H9 (cell line): ENCODE data around the gene ADAMTS13. TPM values are rescaled to one million over a fixed set of nuclear protein-coding genes. Genes with fewer than 3 reads are reported as not detected.

ENCODE experiments used
- DNase-seq: peaks from one replicate; pipeline ENCODE4 v3.0.0-alpha.2; 2017
- H2AFZ ChIP-seq: one replicate; pipeline ENCODE4 v1.6.1; 2013; ENCODE audit warnings: mild to moderate bottlenecking, low read length, control low read depth, moderate library complexity
- H2AK5ac ChIP-seq: 2 replicates; pipeline ENCODE4 v1.6.1; 2013; ENCODE audit warnings: low read length, control low read depth, mixed read lengths; ENCODE audit not compliant: insufficient read length
- H2BK120ac ChIP-seq: one replicate; pipeline ENCODE4 v1.6.1; 2013; ENCODE audit warnings: low read depth, mild to moderate bottlenecking, low read length, control low read depth, inconsistent platforms; ENCODE audit not compliant: poor library complexity, severe bottlenecking
- H2BK12ac ChIP-seq: 2 replicates; pipeline ENCODE4 v1.6.1; 2013; ENCODE audit warnings: low read length, control low read depth, mixed read lengths, low read depth; ENCODE audit not compliant: insufficient read length
- H2BK15ac ChIP-seq: 2 replicates; pipeline ENCODE4 v1.6.1; 2013; ENCODE audit warnings: low read depth, low read length, control low read depth
- H2BK20ac ChIP-seq: one replicate; pipeline ENCODE4 v1.6.1; 2013; ENCODE audit warnings: low read depth, mild to moderate bottlenecking, low read length, control low read depth, inconsistent platforms; ENCODE audit not compliant: poor library complexity, severe bottlenecking
- H2BK5ac ChIP-seq: 2 replicates; pipeline ENCODE4 v1.6.1; 2013; ENCODE audit warnings: low read length, control low read depth, mixed read lengths; ENCODE audit not compliant: insufficient read length
- H3K14ac ChIP-seq: 2 replicates; pipeline ENCODE4 v1.6.1; 2013; ENCODE audit warnings: low read length, control low read depth; ENCODE audit not compliant: insufficient read depth
- H3K18ac ChIP-seq: 2 replicates; pipeline ENCODE4 v1.6.1; 2013; ENCODE audit warnings: low read depth, mild to moderate bottlenecking, mixed read lengths, low read length, control low read depth; ENCODE audit not compliant: insufficient read length
- H3K23ac ChIP-seq: 2 replicates; pipeline ENCODE4 v1.6.1; 2013; ENCODE audit warnings: low read length, control low read depth, mixed read lengths, low read depth; ENCODE audit not compliant: insufficient read length
- H3K23me2 ChIP-seq: 2 replicates; pipeline ENCODE4 v1.6.1; 2013; ENCODE audit warnings: low read depth, mild to moderate bottlenecking, mixed read lengths, low read length, control low read depth; ENCODE audit not compliant: insufficient read length, poor library complexity, severe bottlenecking
- H3K27ac ChIP-seq: 2 replicates; pipeline ENCODE4 v1.5.1; 2013; ENCODE audit warnings: low read length, control low read depth, mixed read lengths, low read depth; ENCODE audit not compliant: insufficient read length
- H3K27me3 ChIP-seq: 2 replicates; pipeline ENCODE4 v1.6.1; 2013; ENCODE audit warnings: low read length, control low read depth, inconsistent platforms; ENCODE audit not compliant: insufficient read depth
- H3K4ac ChIP-seq: 2 replicates; pipeline ENCODE4 v1.6.1; 2013; ENCODE audit warnings: low read depth, mild to moderate bottlenecking, control low read depth, inconsistent platforms, low read length, moderate library complexity
- H3K4me1 ChIP-seq: 2 replicates; pipeline ENCODE4 v1.6.1; 2013; ENCODE audit warnings: low read length, control low read depth, inconsistent platforms; ENCODE audit not compliant: insufficient read depth
- H3K4me2 ChIP-seq: 2 replicates; pipeline ENCODE4 v1.6.1; 2013; ENCODE audit warnings: low read length, control low read depth, mixed read lengths; ENCODE audit not compliant: insufficient read length, insufficient read depth
- H3K56ac ChIP-seq: 2 replicates; pipeline ENCODE4 v1.6.1; 2013; ENCODE audit warnings: low read depth, mild to moderate bottlenecking, mixed read lengths, low read length, control low read depth; ENCODE audit not compliant: insufficient read length
- H3K79me1 ChIP-seq: 2 replicates; pipeline ENCODE4 v1.6.1; 2013; ENCODE audit warnings: low read depth, mild to moderate bottlenecking, moderate library complexity, low read length, control low read depth, inconsistent platforms; ENCODE audit not compliant: insufficient read depth, poor library complexity, severe bottlenecking
- H3K79me2 ChIP-seq: 2 replicates; pipeline ENCODE4 v1.6.1; 2013; ENCODE audit warnings: low read length, control low read depth, inconsistent platforms; ENCODE audit not compliant: insufficient read depth
- H3K9ac ChIP-seq: 2 replicates; pipeline ENCODE4 v1.6.1; 2013; ENCODE audit warnings: low read length, control low read depth, mixed read lengths; ENCODE audit not compliant: insufficient read length; ENCODE audit errors: extremely low read depth
- H3K9me3 ChIP-seq: one replicate; pipeline ENCODE4 v1.6.1; 2013; ENCODE audit warnings: low read depth, low read length, inconsistent platforms; ENCODE audit not compliant: control insufficient read depth
- H3T11ph ChIP-seq: one replicate; pipeline ENCODE4 v1.6.1; 2013; ENCODE audit warnings: mild to moderate bottlenecking, low read length, control low read depth, inconsistent platforms
- H4K20me1 ChIP-seq: one replicate; pipeline ENCODE4 v1.6.1; 2013; ENCODE audit not compliant: control insufficient read depth, insufficient read length, insufficient read depth
- H4K5ac ChIP-seq: 2 replicates; pipeline ENCODE4 v1.6.1; 2013; ENCODE audit warnings: low read depth, mild to moderate bottlenecking, mixed read lengths, low read length, control low read depth; ENCODE audit not compliant: insufficient read length
- H4K8ac ChIP-seq: replicated peaks from 2 replicates; pipeline ENCODE4 v1.6.1; 2013; ENCODE audit warnings: low read length, control low read depth, mixed read lengths, low read depth; ENCODE audit not compliant: insufficient read length
- H4K91ac ChIP-seq: 2 replicates; pipeline ENCODE4 v1.6.1; 2013; ENCODE audit warnings: low read depth, mild to moderate bottlenecking, moderate library complexity, mixed read lengths, low read length, control low read depth; ENCODE audit not compliant: insufficient read length
- H3K27ac Mint-ChIP-seq, 3 experiments: 2 replicates in 2 of 3; 3 replicates in 1 of 3; pipeline ENCODE4 v1.8.0; 2020 to 2021; ENCODE audit warnings: mixed read lengths in 3 of 3, mild to moderate bottlenecking in 1 of 3, moderate library complexity in 1 of 3
- H3K27me3 Mint-ChIP-seq: 2 replicates; pipeline ENCODE4 v1.8.0; 2021; ENCODE audit warnings: low read depth, mild to moderate bottlenecking, moderate library complexity, mixed read lengths
- H3K36me3 Mint-ChIP-seq, 3 experiments: 2 replicates in 2 of 3; 3 replicates in 1 of 3; pipeline ENCODE4 v1.8.0; 2020 to 2021; ENCODE audit warnings: low read depth in 3 of 3, mixed read lengths in 3 of 3; ENCODE audit not compliant: insufficient read depth in 1 of 3
- H3K4me1 Mint-ChIP-seq, 2 experiments: 2 replicates each; pipeline ENCODE4 v1.8.0; 2020; ENCODE audit warnings: mixed read lengths in 2 of 2
- H3K4me3 Mint-ChIP-seq, 2 experiments: 2 replicates in 1 of 2; 3 replicates in 1 of 2; pipeline ENCODE4 v1.8.0; 2020 to 2021; ENCODE audit warnings: mild to moderate bottlenecking in 2 of 2, mixed read lengths in 2 of 2, moderate library complexity in 1 of 2
- H3K9me3 Mint-ChIP-seq, 2 experiments: 2 replicates in 1 of 2; 3 replicates in 1 of 2; pipeline ENCODE4 v1.8.0; 2020; ENCODE audit warnings: mild to moderate bottlenecking in 2 of 2, mixed read lengths in 2 of 2, moderate library complexity in 1 of 2
- CTCF ChIP-seq: fragments of 200-600 bp; sonication (generic); conservative IDR thresholded peaks from 3 replicates; pipeline ENCODE4 v1.8.0; 2021; ENCODE audit warnings: antibody characterized with exemption, mild to moderate bottlenecking
- whole genome bisulfite sequencing: extraction: QIAGEN DNeasy Blood & Tissue Kit; methylation state at CpG from one replicate; pipeline ENCODE4 v1.1.7; 2013; ENCODE audit warnings: missing lambda C conversion rate, low lambda C conversion rate, mixed read lengths; ENCODE audit not compliant: insufficient read length; ENCODE audit errors: extremely low coverage; 5-methylcytosine and 5-hydroxymethylcytosine counted together
- total RNA-seq: library from RNA; stranded (reverse); gene quantifications from 2 replicates; pipeline ENCODE4 v1.2.1, GENCODE V29; 2021

ADAMTS13 gene
- total RNA-seq, 1 experiment from 2014 or later: 8.8 TPM

- H3K4me2 ChIP-seq: no peak overlapping the region
- no peaks in the 10 kb centered on the region for H3K9me3 Mint-ChIP-seq
These were observed 18.3 kb upstream of the ADAMTS13 start for GRCh38 chr9:133403766-133404453.

More at GRCh38 chr9:133403766-133404453, 18.3 kb upstream of the ADAMTS13 start:
- Histone ChIP-seq H3T11ph (no peak overlapping the region), H3K4ac (no peak overlapping the region), H3K23me2 (no peaks in the 10 kb centered on the region), H2AK5ac (no peak overlapping the region), H2BK5ac (no peak overlapping the region), H3K9me3 (no peaks in the 10 kb centered on the region), H3K56ac (no peak overlapping the region), H3K23ac (no peak overlapping the region), H2BK20ac (no peak overlapping the region), H3K27ac (no peak overlapping the region), H4K8ac (no peak overlapping the region), H4K91ac (no peak overlapping the region), H3K4me1 (no peaks in the 10 kb centered on the region), H4K5ac (no peak overlapping the region), H3K79me1 (no peaks in the 10 kb centered on the region), H2AFZ (no peak overlapping the region), H3K18ac (no peak overlapping the region), H3K27me3 (no peaks in the 10 kb centered on the region), H2BK120ac (no peak overlapping the region), H4K20me1 (peaks cover 4% of the 10 kb centered on the region), H3K79me2 (no peaks in the 10 kb centered on the region), H2BK15ac (no peak overlapping the region), H3K9ac (no peak overlapping the region), H3K14ac (no peak overlapping the region; the same call in 1 of the 2 replicates), H2BK12ac (no peak overlapping the region)
- no peak overlapping the region; a peak in 1 of 7 replicates for H3K27ac Mint-ChIP-seq
- no peak overlapping the region for H3K4me3 Mint-ChIP-seq
- DNase-seq: peak; percentile 81
- no peaks in the 10 kb centered on the region for H3K27me3 Mint-ChIP-seq
- peaks cover 24 to 44% (median 38%) of the 10 kb centered on the region in 3 experiments; a peak in 6 of 7 replicates for H3K36me3 Mint-ChIP-seq
- peak; percentile 80 for TF ChIP-seq CTCF
- H3K4me1 Mint-ChIP-seq: peaks cover 0 to 2% of the 10 kb centered on the region in 2 experiments; a peak in 1 of 4 replicates
- no CpG with 5 or more reads among the region's 16 CpGs for WGBS
